Measurements from ENCODE around the gene LY6G6D.

LY6G6D gene

GRCh38 chr6:31741815-31742214, 26.7 kb downstream of the LY6G6D start:
- Histone ChIP-seq H3K36me3 (replicated peaks; ENCODE audit: low read depth, low read length) (peaks cover 26% of the 10 kb centered on the region), H3K27ac (ENCODE audit: low read length) (no peak overlapping the region), H4K20me1 (ENCODE audit: insufficient read depth, low read length) (no peaks in the 10 kb centered on the region), H3K9ac (ENCODE audit: low read length) (no peak overlapping the region), H3K4me1 (ENCODE audit: low read length) (peaks cover 28% of the 10 kb centered on the region), H3K9me3 (ENCODE audit: insufficient read depth, low read length) (no peaks in the 10 kb centered on the region), H3K4me3 (ENCODE audit: low read length) (no peak overlapping the region), H3K79me2 (ENCODE audit: low read length) (peaks cover 17% of the 10 kb centered on the region), H3K4me2 (ENCODE audit: low read length) (no peak overlapping the region), H3K27me3 (ENCODE audit: low read depth, low read length) (no peaks in the 10 kb centered on the region), H2AFZ (ENCODE audit: low read depth, low read length) (no peak overlapping the region)
- TF ChIP-seq EZH2phosphoT487 (IDR thresholded peaks at IDR 0.05; ENCODE audit: low read depth) (no peak), CTCF (IDR thresholded peaks at IDR 0.05; ENCODE audit: low read depth, low read length) (no peak)

GRCh38 chr6:31742894-31743293, 27.7 kb downstream of the LY6G6D start:
- H3K4me2 ChIP-seq (ENCODE audit: low read length): no peak overlapping the region
- H3K27me3 ChIP-seq (ENCODE audit: low read depth, low read length): no peaks in the 10 kb centered on the region
- H3K9me3 ChIP-seq (ENCODE audit: insufficient read depth, low read length): no peaks in the 10 kb centered on the region
- peaks cover 17% of the 10 kb centered on the region for H3K4me1 ChIP-seq (ENCODE audit: low read length)
- TF ChIP-seq CTCF (IDR thresholded peaks at IDR 0.05; ENCODE audit: low read depth, low read length): no peak
- no peak for TF ChIP-seq EZH2phosphoT487 (IDR thresholded peaks at IDR 0.05; ENCODE audit: low read depth)
- no peak overlapping the region for H3K9ac ChIP-seq (ENCODE audit: low read length)
- peaks cover 30% of the 10 kb centered on the region for H3K36me3 ChIP-seq (replicated peaks; ENCODE audit: low read depth, low read length)
- H2AFZ ChIP-seq (ENCODE audit: low read depth, low read length): no peak overlapping the region
- H4K20me1 ChIP-seq (ENCODE audit: insufficient read depth, low read length): no peaks in the 10 kb centered on the region
- H3K79me2 ChIP-seq (ENCODE audit: low read length): peaks cover 15% of the 10 kb centered on the region
- no peak overlapping the region for H3K4me3 ChIP-seq (ENCODE audit: low read length)
- no peak overlapping the region for H3K27ac ChIP-seq (ENCODE audit: low read length)

- H3K4me3 ChIP-seq (ENCODE audit: low read length): no peak overlapping the region
- no peaks in the 10 kb centered on the region for H3K9me3 ChIP-seq (ENCODE audit: insufficient read depth, low read length)
- H3K27me3 ChIP-seq (ENCODE audit: low read depth, low read length): no peaks in the 10 kb centered on the region
- no peak overlapping the region for H3K9ac ChIP-seq (ENCODE audit: low read length)
- peaks cover 4% of the 10 kb centered on the region; the same call in 1 of the 2 replicates for H3K4me1 ChIP-seq (ENCODE audit: low read length)
- TF ChIP-seq CTCF (IDR thresholded peaks at IDR 0.05; ENCODE audit: low read depth, low read length) (no peak), EZH2phosphoT487 (IDR thresholded peaks at IDR 0.05; ENCODE audit: low read depth) (no peak)
- H4K20me1 ChIP-seq (ENCODE audit: insufficient read depth, low read length): no peaks in the 10 kb centered on the region
- no peak overlapping the region for H2AFZ ChIP-seq (ENCODE audit: low read depth, low read length)
- peaks cover 15% of the 10 kb centered on the region for H3K79me2 ChIP-seq (ENCODE audit: low read length)
- no peak overlapping the region for H3K27ac ChIP-seq (ENCODE audit: low read length)
- H3K36me3 ChIP-seq (replicated peaks; ENCODE audit: low read depth, low read length): peaks cover 30% of the 10 kb centered on the region
- no peak overlapping the region for H3K4me2 ChIP-seq (ENCODE audit: low read length)
These were observed 29.3 kb downstream of the LY6G6D start for GRCh38 chr6:31744422-31744821.

GRCh38 chr6:31749301-31750036, 34.3 kb downstream of the LY6G6D start:
- no peaks in the 10 kb centered on the region for H3K4me1 ChIP-seq (ENCODE audit: low read length)
- no peak overlapping the region for H3K27ac ChIP-seq (ENCODE audit: low read length)
- peaks cover 9% of the 10 kb centered on the region for H3K36me3 ChIP-seq (replicated peaks; ENCODE audit: low read depth, low read length)
- H3K4me2 ChIP-seq (ENCODE audit: low read length): no peak overlapping the region
- no peaks in the 10 kb centered on the region for H3K27me3 ChIP-seq (ENCODE audit: low read depth, low read length)
- H3K4me3 ChIP-seq (ENCODE audit: low read length): no peak overlapping the region
- no peak overlapping the region for H3K9ac ChIP-seq (ENCODE audit: low read length)
- no peaks in the 10 kb centered on the region for H3K79me2 ChIP-seq (ENCODE audit: low read length)
- TF ChIP-seq EZH2phosphoT487 (IDR thresholded peaks at IDR 0.05; ENCODE audit: low read depth) (no peak), CTCF (IDR thresholded peaks at IDR 0.05; ENCODE audit: low read depth, low read length) (no peak)
- H3K9me3 ChIP-seq (ENCODE audit: insufficient read depth, low read length): no peaks in the 10 kb centered on the region
- no peak overlapping the region for H2AFZ ChIP-seq (ENCODE audit: low read depth, low read length)
- H4K20me1 ChIP-seq (ENCODE audit: insufficient read depth, low read length): no peaks in the 10 kb centered on the region

Measured in OCI-LY3 (cell line).